IMR-90 (cell line): ENCODE measurements around the gene KAT6B. TPM values are rescaled to one million over a fixed set of nuclear protein-coding genes. Genes with fewer than 3 reads are reported as not detected.

ENCODE experiments used
- ATAC-seq: fragments of 200-7000 bp; cut with Tn5 transposase; 2 replicates; pipeline ENCODE4 v1.9.1; 2020; ENCODE audit warnings: low read depth, mild to moderate bottlenecking, moderate library complexity
- BruUV-seq: library from RNA; stranded (reverse); fragments of 400-500 nt; replicated peaks from 2 replicates; lab custom pipeline; 2021; lab: Mats Ljungman, UMichigan
- CTCF ChIA-PET: fragments of 300-600 bp; formaldehyde crosslinking; extraction: SDS; loops from one replicate; lab custom pipeline; 2021; ENCODE audit warnings: antibody characterized with exemption; lab: Yijun Ruan, JAX
- POLR2A ChIA-PET: fragments of 300-600 bp; sonication (Branson Sonifier 250); formaldehyde crosslinking; loops from one replicate; lab custom pipeline; 2022; ENCODE audit warnings: antibody characterized with exemption; ENCODE audit not compliant: unreplicated experiment; lab: Charles Lee
- DNase-seq: peaks from one replicate; pipeline ENCODE4 v3.0.0; 2013
- H2AFZ ChIP-seq: replicated peaks from 2 replicates; pipeline ENCODE3; 2013; ENCODE audit warnings: low read length, mild to moderate bottlenecking; ENCODE audit not compliant: poor library complexity
- H2AK5ac ChIP-seq: 2 replicates; pipeline ENCODE4 v1.6.1; 2013; ENCODE audit warnings: low read depth, low read length, inconsistent platforms
- H2AK9ac ChIP-seq: replicated peaks from 2 replicates; pipeline ENCODE3; 2013; ENCODE audit warnings: mild to moderate bottlenecking, low read depth, low read length, moderate library complexity; ENCODE audit not compliant: poor library complexity
- H2BK120ac ChIP-seq: 2 replicates; pipeline ENCODE4 v1.6.1; 2013; ENCODE audit warnings: low read depth, low read length, inconsistent platforms
- H2BK15ac ChIP-seq: 3 replicates; pipeline ENCODE4 v1.6.1; 2013; ENCODE audit warnings: low read depth, low read length, inconsistent platforms
- H2BK20ac ChIP-seq: 2 replicates; pipeline ENCODE4 v1.6.1; 2013; ENCODE audit warnings: low read depth, mild to moderate bottlenecking, inconsistent platforms, low read length, moderate library complexity
- H2BK5ac ChIP-seq: 2 replicates; pipeline ENCODE4 v1.6.1; 2013; ENCODE audit warnings: mild to moderate bottlenecking, low read depth, low read length, inconsistent platforms; ENCODE audit not compliant: poor library complexity, severe bottlenecking
- H3K14ac ChIP-seq: replicated peaks from 2 replicates; pipeline ENCODE4 v1.6.1; 2013; ENCODE audit warnings: low read depth, low read length, inconsistent platforms
- H3K18ac ChIP-seq: 2 replicates; pipeline ENCODE4 v1.6.1; 2013; ENCODE audit warnings: low read depth, low read length, control low read depth
- H3K23ac ChIP-seq: 2 replicates; pipeline ENCODE4 v1.6.1; 2013; ENCODE audit warnings: low read depth, low read length, inconsistent platforms
- H3K27ac ChIP-seq: 2 replicates; pipeline ENCODE4 v1.5.1; 2013; ENCODE audit warnings: mild to moderate bottlenecking, control low read depth, low read length; ENCODE audit not compliant: insufficient read depth
- H3K27me3 ChIP-seq: 2 replicates; pipeline ENCODE4 v1.6.1; 2013; ENCODE audit warnings: low read length; ENCODE audit not compliant: control insufficient read depth, insufficient read depth
- H3K36me3 ChIP-seq: 2 replicates; pipeline ENCODE4 v1.6.1; 2013; ENCODE audit warnings: low read length, mixed read lengths; ENCODE audit not compliant: control insufficient read depth, insufficient read depth
- H3K4ac ChIP-seq: 2 replicates; pipeline ENCODE4 v1.6.1; 2013; ENCODE audit warnings: low read depth, low read length, inconsistent platforms
- H3K4me1 ChIP-seq: 2 replicates; pipeline ENCODE4 v1.6.1; 2013; ENCODE audit warnings: low read length, mixed read lengths; ENCODE audit not compliant: control insufficient read depth, insufficient read depth
- H3K4me2 ChIP-seq: 2 replicates; pipeline ENCODE4 v1.6.1; 2013; ENCODE audit warnings: low read depth, mild to moderate bottlenecking, control low read depth, low read length, moderate library complexity
- H3K4me3 ChIP-seq: 2 replicates; pipeline ENCODE4 v1.5.1; 2013; ENCODE audit warnings: low read depth, mild to moderate bottlenecking, control low read depth, low read length, moderate library complexity; ENCODE audit not compliant: insufficient read depth
- H3K56ac ChIP-seq: 2 replicates; pipeline ENCODE4 v1.6.1; 2013; ENCODE audit warnings: low read length, inconsistent platforms; ENCODE audit not compliant: insufficient read depth; ENCODE audit errors: extremely low read depth
- H3K79me1 ChIP-seq, 2 experiments: 2 replicates each; pipeline ENCODE4 v1.6.1; 2013; ENCODE audit warnings: low read length in 2 of 2, inconsistent platforms in 1 of 2, low read depth in 1 of 2
- H3K9ac ChIP-seq: 2 replicates; pipeline ENCODE4 v1.6.1; 2013; ENCODE audit warnings: low read depth, low read length, control low read depth
- H3K9me1 ChIP-seq: 2 replicates; pipeline ENCODE4 v1.6.1; 2013; ENCODE audit warnings: low read length, inconsistent platforms; ENCODE audit not compliant: insufficient read depth
- H3K9me3 ChIP-seq: 2 replicates; pipeline ENCODE4 v1.6.1; 2013; ENCODE audit warnings: low read length; ENCODE audit not compliant: control insufficient read depth, insufficient read depth
- H4K20me1 ChIP-seq: 2 replicates; pipeline ENCODE4 v1.6.1; 2013; ENCODE audit warnings: low read length, inconsistent platforms; ENCODE audit not compliant: insufficient read depth
- H4K5ac ChIP-seq: 2 replicates; pipeline ENCODE4 v1.6.1; 2013; ENCODE audit warnings: mild to moderate bottlenecking, low read depth, low read length, control low read depth
- H4K8ac ChIP-seq, 2 experiments: 2 replicates each; pipeline ENCODE4 v1.6.1; 2013; ENCODE audit warnings: low read depth in 2 of 2, low read length in 2 of 2, control low read depth in 1 of 2, inconsistent platforms in 1 of 2
- H4K91ac ChIP-seq: 2 replicates; pipeline ENCODE4 v1.6.1; 2013; ENCODE audit warnings: low read depth, low read length, inconsistent platforms; ENCODE audit not compliant: insufficient read depth
- BHLHE40 ChIP-seq: fragments of 150-350 bp; IDR thresholded peaks from 2 replicates; pipeline ENCODE4 v1.6.1; 2016; ENCODE audit warnings: mild to moderate bottlenecking, low read depth, low read length
- CEBPB ChIP-seq: IDR thresholded peaks from 2 replicates; pipeline ENCODE4 v1.6.1; 2012; ENCODE audit warnings: low read depth, low read length, improper control_type of control experiment
- CHD1 ChIP-seq: IDR thresholded peaks from 2 replicates; pipeline ENCODE4 v1.6.1; 2012; ENCODE audit warnings: low read depth, low read length, improper control_type of control experiment
- CTCF ChIP-seq: conservative IDR thresholded peaks from 2 replicates; pipeline ENCODE4 v1.5.1; 2012; ENCODE audit warnings: mild to moderate bottlenecking, low read depth, low read length, improper control_type of control experiment
- MAFK ChIP-seq: IDR thresholded peaks from 2 replicates; pipeline ENCODE4 v1.6.1; 2012; ENCODE audit warnings: low read depth, low read length, improper control_type of control experiment
- MAZ ChIP-seq: IDR thresholded peaks from 2 replicates; pipeline ENCODE4 v1.6.1; 2012; ENCODE audit warnings: low read depth, mild to moderate bottlenecking, low read length, improper control_type of control experiment, moderate library complexity, borderline replicate concordance
- MXI1 ChIP-seq: IDR thresholded peaks from 2 replicates; pipeline ENCODE4 v1.6.1; 2012; ENCODE audit warnings: low read depth, mild to moderate bottlenecking, low read length, moderate library complexity, borderline replicate concordance
- POLR2A ChIP-seq: IDR thresholded peaks from 2 replicates; pipeline ENCODE4 v1.6.1; 2012; ENCODE audit warnings: mild to moderate bottlenecking, low read depth, low read length
- RFX5 ChIP-seq: IDR thresholded peaks from 2 replicates; pipeline ENCODE4 v1.8.0; 2012; ENCODE audit warnings: low read depth, mild to moderate bottlenecking, low read length, moderate library complexity
- SMC3 ChIP-seq: fragments of 150-350 bp; IDR thresholded peaks from 2 replicates; pipeline ENCODE4 v1.6.1; 2016; ENCODE audit warnings: low read depth, mild to moderate bottlenecking, antibody characterized with exemption, low read length, moderate library complexity
- WGBS, 2 experiments: methylation state at CpG; one replicate each; pipeline versions ENCODE4 v1.1.5 to v1.1.7; 2013; ENCODE audit warnings: missing lambda C conversion rate in 2 of 2; ENCODE audit not compliant: insufficient read length in 1 of 2; ENCODE audit errors: extremely low coverage in 2 of 2; 5-methylcytosine and 5-hydroxymethylcytosine counted together
- dilution Hi-C: fragments of 300-500 bp; cut with HindIII; formaldehyde crosslinking; loops from one replicate; pipeline ENCODE4 v1.14.3; 2018; ENCODE audit warnings: low sequenced_read_pairs; ENCODE audit not compliant: unreplicated experiment
- in situ Hi-C: fragments of 300-500 bp; cut with MboI; formaldehyde crosslinking; loops from 3 replicates; pipeline ENCODE4 v1.14.3; 2019; ENCODE audit warnings: low sequenced_read_pairs, inconsistent platforms, mixed read lengths
- intact Hi-C: fragments of 100-400 bp; cut with micrococcal nuclease; formaldehyde crosslinking; loops from 2 replicates; pipeline ENCODE4 v1.10.0; 2022
- polyA plus RNA-seq, 3 experiments: library from polyadenylated mRNA; depleted of rRNA; stranded (reverse); fragments of >200 nt; gene quantifications; 2 replicates each; pipeline ENCODE4 v1.2.3, GENCODE V29; 2012; ENCODE audit warnings: low replicate concordance in 1 of 3
- total RNA-seq: library from RNA; depleted of rRNA; stranded (reverse); fragments of >200 nt; gene quantifications from 2 replicates; pipeline ENCODE4 v1.2.3, GENCODE V29; 2012

The KAT6B gene
- total and polyA plus RNA-seq, 2 of the 4 experiments (the other 2 are of a cell fraction): 8.8 to 28.1 TPM

- Histone ChIP-seq H2AFZ (no peak overlapping the region), H3K4me1 (peaks cover 3% of the 10 kb centered on the region), H3K4me2 (no peak overlapping the region), H3K56ac (no peak overlapping the region), H4K20me1 (no peaks in the 10 kb centered on the region), H2AK9ac (no peak overlapping the region), H3K36me3 (no peaks in the 10 kb centered on the region), H3K4me3 (no peak overlapping the region), H3K9ac (no peak overlapping the region), H3K27ac (no peak overlapping the region), H2BK120ac (no peak overlapping the region), H3K9me3 (no peaks in the 10 kb centered on the region; the same call in 1 of the 2 replicates), H3K79me1 (no peaks in the 10 kb centered on the region; a peak in 1 of 4 replicates), H3K4ac (no peak overlapping the region), H4K5ac (no peak overlapping the region), H3K27me3 (no peaks in the 10 kb centered on the region), H2AK5ac (no peak overlapping the region), H3K9me1 (peaks cover 5% of the 10 kb centered on the region), H2BK5ac (no peak overlapping the region), H3K23ac (no peak overlapping the region), H2BK15ac (no peak overlapping the region), H4K8ac (no peak overlapping the region), H3K18ac (no peak overlapping the region), H4K91ac (no peak overlapping the region), H3K14ac (no peak overlapping the region), H2BK20ac (no peak overlapping the region)
- intact Hi-C loops: no loop called here
- POLR2A ChIA-PET: no interaction called here
- BruUV-seq: no TSS peak
- DNase-seq (no peak), ATAC-seq (no peak)
- dilution Hi-C loops: no loop called here
- CTCF ChIA-PET: interaction anchor here (0.6 kb wide), 1 partner anchor 34 kb away, joined by 4 read pairs; no protein-coding TSS in a partner anchor
- TF ChIP-seq CEBPB (no peak), RFX5 (no peak), MXI1 (no peak), MAZ (no peak), POLR2A (no peak), SMC3 (no peak), CHD1 (no peak), BHLHE40 (no peak), CTCF (no peak), MAFK (no peak)
- in situ Hi-C loops: no loop called here
- no CpG with 5 or more reads among the region's 4 CpGs for WGBS, 2 experiments
Observed at GRCh38 chr10:74816824-74817498, 9.4 kb upstream of the KAT6B start.
